ENCODE results near the gene H1-8. TPM values are rescaled to one million over a fixed set of nuclear protein-coding genes. Genes with fewer than 3 reads are reported as not detected.

The H1-8 gene
- total and polyA plus RNA-seq, 11 donors, result not detected

GRCh38 chr3:129518038-129518561, 24.9 kb upstream of the H1-8 start:
- DNase-seq, result no peak
- H3K9me3 ChIP-seq, result no peaks in the 10 kb centered on the region
- ATAC-seq, result no peak
- intact Hi-C loops (cut with DNase I), result no loop called here
- TF ChIP-seq CTCF (IDR thresholded peaks at IDR 0.05) (no peak), POLR2A (IDR thresholded peaks at IDR 0.05) (no peak)
- H3K27me3 ChIP-seq, result no peaks in the 10 kb centered on the region
- H3K4me3 ChIP-seq, result no peak overlapping the region
- H3K27ac ChIP-seq, result no peak overlapping the region
- H3K36me3 ChIP-seq, result peaks cover 0 to 44% (median 3%) of the 10 kb centered on the region in 9 donors
- no peaks in the 10 kb centered on the region for H3K4me1 ChIP-seq
- 79 to 91% (median 89%) methylated on average over 8 of the region's 8 CpGs for WGBS, 4 donors

GRCh38 chr3:129518581-129518980, 24.4 kb upstream of the H1-8 start:
- H3K4me3 ChIP-seq, result no peak overlapping the region
- no peaks in the 10 kb centered on the region for H3K4me1 ChIP-seq
- no peak for TF ChIP-seq CTCF (IDR thresholded peaks at IDR 0.05)
- no peak for TF ChIP-seq POLR2A (IDR thresholded peaks at IDR 0.05)
- H3K36me3 ChIP-seq, result peaks cover 0 to 39% (median 3%) of the 10 kb centered on the region in 9 donors
- H3K9me3 ChIP-seq, result no peaks in the 10 kb centered on the region
- DNase-seq, result no peak
- no peak overlapping the region for H3K27ac ChIP-seq
- WGBS, 4 donors, result 94 to 98% (median 98%) methylated on average over 7 to 8 of the region's 8 CpGs
- ATAC-seq, result no peak
- no peaks in the 10 kb centered on the region for H3K27me3 ChIP-seq
- intact Hi-C loops (cut with DNase I), result no loop called here

- 95 to 99% (median 97%) methylated on average over 10 of the region's 10 CpGs for WGBS, 4 donors
- H3K27me3 ChIP-seq, result no peaks in the 10 kb centered on the region
- intact Hi-C loops (cut with DNase I), result no loop called here
Observed at GRCh38 chr3:129519449-129519848, 23.5 kb upstream of the H1-8 start.

More at GRCh38 chr3:129519449-129519848, 23.5 kb upstream of the H1-8 start:
- Histone ChIP-seq H3K9me3 (no peaks in the 10 kb centered on the region), H3K4me3 (no peak overlapping the region), H3K27ac (no peak overlapping the region), H3K4me1 (no peaks in the 10 kb centered on the region), H3K36me3 (peaks cover 0 to 30% (median under 1%) of the 10 kb centered on the region in 9 donors)
- DNase-seq (no peak), ATAC-seq (no peak)
- TF ChIP-seq CTCF (IDR thresholded peaks at IDR 0.05) (no peak), POLR2A (IDR thresholded peaks at IDR 0.05) (no peak)

All from heart left ventricle (tissue), 16 donors.